Neuronal stem cell (in vitro differentiated cells): ENCODE results near the gene MGST3.
"Not testable (repeated sequence)": the region's sequence is repeated elsewhere in the genome, so short reads cannot be mapped to it uniquely, and the experiment has no call there.

Experiments used
- DNase-seq: peaks from one replicate; pipeline ENCODE4 v3.0.0-alpha.2; 2013; ENCODE audit warnings: low spot score
- H2AFZ ChIP-seq: one replicate; pipeline ENCODE4 v1.6.1; 2013; ENCODE audit warnings: mild to moderate bottlenecking, low read length, inconsistent platforms
- H2AK5ac ChIP-seq: 2 replicates; pipeline ENCODE4 v1.6.1; 2013; ENCODE audit warnings: low read depth, mild to moderate bottlenecking, inconsistent platforms, low read length, moderate library complexity, mixed read lengths
- H2BK120ac ChIP-seq: 2 replicates; pipeline ENCODE4 v1.6.1; 2013; ENCODE audit warnings: low read depth, mild to moderate bottlenecking, inconsistent platforms, low read length, moderate library complexity, mixed read lengths
- H2BK12ac ChIP-seq: one replicate; pipeline ENCODE4 v1.6.1; 2013; ENCODE audit warnings: low read length, inconsistent platforms
- H2BK15ac ChIP-seq: 2 replicates; pipeline ENCODE4 v1.6.1; 2013; ENCODE audit warnings: mild to moderate bottlenecking, low read length, inconsistent platforms, mixed read lengths
- H2BK5ac ChIP-seq: one replicate; pipeline ENCODE4 v1.6.1; 2013; ENCODE audit warnings: inconsistent platforms, mild to moderate bottlenecking, low read length, moderate library complexity
- H3K14ac ChIP-seq: one replicate; pipeline ENCODE4 v1.6.1; 2013; ENCODE audit warnings: low read length, inconsistent platforms
- H3K18ac ChIP-seq: 2 replicates; pipeline ENCODE4 v1.6.1; 2013; ENCODE audit warnings: low read length, inconsistent platforms
- H3K23ac ChIP-seq: 2 replicates; pipeline ENCODE4 v1.6.1; 2013; ENCODE audit warnings: low read depth, mild to moderate bottlenecking, mixed read lengths, low read length, inconsistent platforms; ENCODE audit not compliant: poor library complexity
- H3K27ac ChIP-seq: replicated peaks from 3 replicates; pipeline ENCODE4 v1.5.1; 2013; ENCODE audit warnings: low read length, inconsistent platforms
- H3K27me3 ChIP-seq, 3 experiments: 2 replicates each; pipeline ENCODE4 v1.6.1; 2013; ENCODE audit warnings: low read length in 3 of 3, mild to moderate bottlenecking in 2 of 3, inconsistent platforms in 1 of 3, low read depth in 1 of 3, mixed read lengths in 1 of 3, moderate library complexity in 1 of 3; ENCODE audit not compliant: control insufficient read depth in 3 of 3, insufficient read depth in 3 of 3
- H3K36me3 ChIP-seq, 2 donors: replicated peaks in 1 of 2; 2 replicates each; pipeline ENCODE4 v1.6.1; 2013; ENCODE audit warnings: low read length in 2 of 2; ENCODE audit not compliant: control insufficient read depth in 2 of 2, insufficient read depth in 2 of 2
- H3K4ac ChIP-seq: 2 replicates; pipeline ENCODE4 v1.6.1; 2013; ENCODE audit warnings: inconsistent platforms, mild to moderate bottlenecking, low read length, moderate library complexity
- H3K4me1 ChIP-seq, 2 donors: 1 replicate in 1 of 2; 2 replicates in 1 of 2; pipeline ENCODE4 v1.6.1; 2013; ENCODE audit warnings: low read length in 2 of 2, low read depth in 1 of 2; ENCODE audit not compliant: control insufficient read depth in 2 of 2, insufficient read depth in 1 of 2
- H3K4me2 ChIP-seq: one replicate; pipeline ENCODE4 v1.6.1; 2013; ENCODE audit warnings: mild to moderate bottlenecking, low read length, inconsistent platforms; ENCODE audit not compliant: insufficient read depth, poor library complexity, severe bottlenecking
- H3K4me3 ChIP-seq, 2 donors: 2 replicates each; pipeline ENCODE4 v1.5.1; 2013; ENCODE audit warnings: low read length in 2 of 2, mild to moderate bottlenecking in 2 of 2, inconsistent platforms in 1 of 2, moderate library complexity in 1 of 2
- H3K79me1 ChIP-seq: one replicate; pipeline ENCODE4 v1.6.1; 2013; ENCODE audit warnings: low read depth, mild to moderate bottlenecking, inconsistent platforms, low read length, moderate library complexity
- H3K9ac ChIP-seq: one replicate; pipeline ENCODE4 v1.6.1; 2013; ENCODE audit warnings: mild to moderate bottlenecking, low read depth, low read length, inconsistent platforms; ENCODE audit not compliant: poor library complexity
- H3K9me3 ChIP-seq, 2 donors: replicated peaks in 1 of 2; 2 replicates each; pipeline versions ENCODE3 to v1.6.1; 2013; ENCODE audit warnings: low read length in 2 of 2, mild to moderate bottlenecking in 2 of 2, inconsistent platforms in 1 of 2, low read depth in 1 of 2, mixed read lengths in 1 of 2, moderate library complexity in 1 of 2; ENCODE audit not compliant: control insufficient read depth in 2 of 2, insufficient read depth in 1 of 2
- H4K8ac ChIP-seq: one replicate; pipeline ENCODE4 v1.6.1; 2013; ENCODE audit warnings: low read depth, mild to moderate bottlenecking, inconsistent platforms, low read length, moderate library complexity
- H4K91ac ChIP-seq: one replicate; pipeline ENCODE4 v1.6.1; 2013; ENCODE audit warnings: low read length, low read depth, mild to moderate bottlenecking, inconsistent platforms; ENCODE audit not compliant: poor library complexity
- WGBS, 2 donors: extraction: QIAGEN DNeasy Blood & Tissue Kit; methylation state at CpG; one replicate each; pipeline ENCODE4 v1.1.7; 2013; ENCODE audit warnings: missing lambda C conversion rate in 2 of 2, mixed read lengths in 1 of 2; ENCODE audit not compliant: insufficient read length in 2 of 2, insufficient replicate concordance in 1 of 2; ENCODE audit errors: extremely low coverage in 2 of 2; 5-methylcytosine and 5-hydroxymethylcytosine counted together

The MGST3 gene

GRCh38 chr1:165650981-165651625 is 20.1 kb downstream of the MGST3 start:
- Histone ChIP-seq H2BK15ac (no peak overlapping the region), H2AFZ (no peak overlapping the region), H2BK12ac (no peak overlapping the region), H3K27ac (no peak overlapping the region), H3K9ac (no peak overlapping the region), H3K23ac (no peak overlapping the region), H2AK5ac (no peak overlapping the region), H4K8ac (no peak overlapping the region), H3K18ac (no peak overlapping the region), H3K79me1 (no peaks in the 10 kb centered on the region), H3K4me1 (no peaks in the 10 kb centered on the region), H2BK120ac (no peak overlapping the region), H3K4me3 (no peak overlapping the region), H3K27me3 (no peaks in the 10 kb centered on the region), H3K4ac (no peak overlapping the region), H3K9me3 (no peaks in the 10 kb centered on the region), H3K4me2 (no peak overlapping the region), H2BK5ac (no peak overlapping the region), H3K14ac (no peak overlapping the region), H4K91ac (no peak overlapping the region), H3K36me3 (peaks cover 0 to 48% of the 10 kb centered on the region in 2 donors)
- WGBS, 2 donors: no CpG with 5 or more reads among the region's 9 CpGs
- no peak for DNase-seq

DNA sequence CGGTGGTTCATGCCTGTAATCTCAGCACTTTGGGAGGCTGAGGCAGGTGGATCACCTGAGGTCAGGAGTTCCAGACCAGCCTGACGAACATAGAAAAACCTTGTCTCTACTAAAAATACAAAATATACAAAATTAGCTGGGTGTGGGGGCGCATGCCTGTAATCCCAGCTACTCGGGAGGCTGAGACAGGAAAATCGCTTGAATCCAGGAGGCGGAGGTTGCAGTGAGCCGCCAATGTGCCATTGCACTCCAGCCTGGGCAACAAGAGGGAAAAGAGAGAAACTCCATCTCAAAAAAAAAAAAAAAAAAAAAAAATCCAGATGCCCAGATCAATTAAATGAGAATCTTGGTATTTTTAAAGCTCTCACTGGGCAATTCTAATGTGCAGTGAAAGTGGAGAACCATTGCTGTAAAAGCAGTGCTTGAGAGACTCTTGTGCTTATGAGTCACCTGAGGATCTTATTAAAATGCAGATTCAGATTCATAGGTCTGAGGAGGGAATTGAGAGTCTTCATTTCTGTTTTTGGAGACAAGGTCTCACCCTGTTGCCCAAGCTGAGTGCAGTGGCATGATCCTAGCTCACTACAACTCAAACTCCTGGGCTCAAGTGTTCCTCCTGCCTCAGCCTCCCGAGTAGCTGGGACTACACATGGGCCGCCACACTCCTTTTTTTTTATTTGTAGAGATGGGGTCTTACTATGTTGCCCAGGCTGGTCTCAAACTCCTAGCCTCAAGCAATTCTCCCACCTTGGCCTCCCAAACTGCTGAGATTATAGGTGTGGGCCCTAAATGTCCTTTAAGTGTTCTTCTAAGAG is 27.9 kb downstream of the MGST3 start:
- H2BK120ac ChIP-seq, H3K27ac ChIP-seq, H4K8ac ChIP-seq, H4K91ac ChIP-seq, H2BK12ac ChIP-seq, H2AFZ ChIP-seq, H3K23ac ChIP-seq, H2AK5ac ChIP-seq, H3K27me3 ChIP-seq, H3K4me3 ChIP-seq, H3K4me1 ChIP-seq, DNase-seq, H2BK15ac ChIP-seq, H3K14ac ChIP-seq, H3K4ac ChIP-seq, H3K4me2 ChIP-seq, H3K9me3 ChIP-seq, H3K18ac ChIP-seq, H3K9ac ChIP-seq, H3K79me1 ChIP-seq, H2BK5ac ChIP-seq: not testable (repeated sequence)
- no CpG with 5 or more reads among the region's 9 CpGs for WGBS, 2 donors
- peaks cover 16 to 85% of the 10 kb centered on the region in 2 donors for H3K36me3 ChIP-seq

GRCh38 chr1:165659581-165659895 is 28.5 kb downstream of the MGST3 start:
- Histone ChIP-seq H2AK5ac (no peak overlapping the region), H3K79me1 (no peaks in the 10 kb centered on the region), H2AFZ (no peak overlapping the region), H2BK15ac (no peak overlapping the region), H3K9ac (no peak overlapping the region), H3K4me1 (no peaks in the 10 kb centered on the region), H3K9me3 (no peaks in the 10 kb centered on the region), H3K4ac (no peak overlapping the region), H3K4me3 (no peak overlapping the region), H3K23ac (no peak overlapping the region), H2BK12ac (no peak overlapping the region), H3K27ac (no peak overlapping the region), H4K91ac (no peak overlapping the region), H3K14ac (no peak overlapping the region), H3K4me2 (no peak overlapping the region), H3K18ac (no peak overlapping the region), H3K36me3 (peaks cover 17 to 86% of the 10 kb centered on the region in 2 donors), H2BK120ac (no peak overlapping the region), H4K8ac (no peak overlapping the region), H2BK5ac (no peak overlapping the region), H3K27me3 (no peaks in the 10 kb centered on the region)
- no CpG with 5 or more reads among the region's 3 CpGs for WGBS, 2 donors
- peak; percentile 8 for DNase-seq

GRCh38 chr1:165661703-165662102 is 30.7 kb downstream of the MGST3 start:
- Histone ChIP-seq H2AFZ (no peak overlapping the region), H3K23ac (no peak overlapping the region), H2BK12ac (no peak overlapping the region), H3K36me3 (peaks cover 23 to 86% of the 10 kb centered on the region in 2 donors), H3K14ac (no peak overlapping the region), H2AK5ac (no peak overlapping the region), H2BK5ac (no peak overlapping the region), H2BK120ac (no peak overlapping the region), H3K9ac (no peak overlapping the region), H4K8ac (no peak overlapping the region), H3K4me3 (no peak overlapping the region), H3K4me2 (no peak overlapping the region), H3K18ac (no peak overlapping the region), H3K27ac (no peak overlapping the region), H3K4ac (no peak overlapping the region), H3K27me3 (no peaks in the 10 kb centered on the region), H2BK15ac (no peak overlapping the region), H3K4me1 (no peaks in the 10 kb centered on the region), H3K79me1 (no peaks in the 10 kb centered on the region), H4K91ac (no peak overlapping the region), H3K9me3 (no peaks in the 10 kb centered on the region)
- no CpG with 5 or more reads among the region's 2 CpGs for WGBS, 2 donors
- no peak for DNase-seq
